ENCODE results near the gene MAB21L4.

DNA sequence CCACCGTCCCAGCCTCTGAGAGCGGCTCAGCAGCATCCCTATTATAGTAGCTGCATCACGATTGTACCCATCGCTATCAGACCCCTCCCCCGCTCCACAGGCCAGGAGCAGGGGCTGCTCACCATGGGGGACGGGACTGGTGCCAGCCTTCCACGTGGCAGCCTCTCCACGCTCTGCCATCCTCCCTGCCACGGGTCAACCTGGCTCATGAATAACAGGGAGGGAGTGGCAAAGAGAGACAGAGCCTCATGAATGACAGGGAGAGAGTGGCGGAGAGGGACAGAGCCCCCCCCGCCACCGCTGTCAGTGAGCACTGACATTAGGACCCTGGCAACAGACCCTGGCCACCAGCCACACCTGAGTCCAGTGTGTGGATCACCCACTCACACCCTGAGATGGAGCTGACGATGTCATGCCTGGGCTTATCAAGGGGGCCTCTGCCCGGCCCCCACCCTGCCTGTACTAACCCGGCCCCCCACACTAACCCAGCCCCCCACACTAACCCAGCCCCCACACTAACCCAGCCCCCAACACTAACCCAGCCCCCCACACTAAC is 27.1 kb upstream of the MAB21L4 start:
- TF ChIP-seq EZH2 (IDR thresholded peaks at IDR 0.05; ENCODE audit: insufficient read depth, poor library complexity, severe bottlenecking) (no peak), EZH2phosphoT487 (IDR thresholded peaks at IDR 0.05; ENCODE audit: insufficient read depth, low read depth) (no peak)
